ENCODE measurements around the gene RHOBTB3.

- no peak for TF ChIP-seq CTCF (IDR thresholded peaks at IDR 0.05; ENCODE audit: low read depth, low read length, missing input control)
- TF ChIP-seq EGR1 (IDR thresholded peaks at IDR 0.05; ENCODE audit: low read depth in 2 of 2) = no peak
- TF ChIP-seq MAX (IDR thresholded peaks at IDR 0.05) = no peak
- no peak for TF ChIP-seq ATF3 (IDR thresholded peaks at IDR 0.05)
- no peak for TF ChIP-seq ZBTB33 (IDR thresholded peaks at IDR 0.05)
- peak; percentile 13 to 20 for TF ChIP-seq RAD21 (IDR thresholded peaks at IDR 0.05)
- no peak for TF ChIP-seq GABPA (IDR thresholded peaks at IDR 0.05 in 1 of 2, conservative IDR thresholded peaks at IDR 0.05 in 1 of 2)
- no peak for TF ChIP-seq TAF1 (conservative IDR thresholded peaks at IDR 0.05)
- no peak for TF ChIP-seq FOXA1 (IDR thresholded peaks at IDR 0.05)
- TF ChIP-seq HNF4G (IDR thresholded peaks at IDR 0.05) = no peak
These were observed 17.0 kb downstream of the RHOBTB3 start for GRCh38 chr5:95748133-95748532.
